ENCODE measurements around the gene CEP192.
"Not testable (repeated sequence)": the region's sequence is repeated elsewhere in the genome, so short reads cannot be mapped to it uniquely, and the experiment has no call there.

Gene CEP192

GRCh38 chr18:12990641-12990966, 558 bp upstream of the CEP192 start:
- DNase-seq = no peak

- no peak for DNase-seq
Measured at GRCh38 chr18:12991821-12992179, 638 bp downstream of the CEP192 start.

- DNase-seq = no peak
Measured at GRCh38 chr18:12993439-12993838, 2.3 kb downstream of the CEP192 start.

GRCh38 chr18:12995424-12995823, 4.3 kb downstream of the CEP192 start:
- no peak for DNase-seq

GRCh38 chr18:12995952-12996477, 4.9 kb downstream of the CEP192 start:
- no peak for DNase-seq

GRCh38 chr18:12996661-12997292, 5.6 kb downstream of the CEP192 start:
- DNase-seq = no peak

GRCh38 chr18:12997330-12997729, 6.2 kb downstream of the CEP192 start:
- DNase-seq = not testable (repeated sequence)

- DNase-seq = no peak
Measured at GRCh38 chr18:12998332-12999060, 7.3 kb downstream of the CEP192 start.

GRCh38 chr18:13003466-13003896, 12.3 kb downstream of the CEP192 start:
- DNase-seq = no peak

GRCh38 chr18:13004396-13004795, 13.2 kb downstream of the CEP192 start:
- no peak for DNase-seq

GRCh38 chr18:13005289-13005688, 14.1 kb downstream of the CEP192 start:
- no peak for DNase-seq

GRCh38 chr18:13006531-13007247, 15.5 kb downstream of the CEP192 start:
- no peak for DNase-seq

- DNase-seq = no peak
Measured at GRCh38 chr18:13007248-13007560, 16.0 kb downstream of the CEP192 start.

- DNase-seq = no peak
Measured at GRCh38 chr18:13011719-13012118, 20.6 kb downstream of the CEP192 start.

- DNase-seq = no peak
Measured at GRCh38 chr18:13014232-13014631, 23.1 kb downstream of the CEP192 start.

- no peak for DNase-seq
Measured at GRCh38 chr18:13014818-13015217, 23.7 kb downstream of the CEP192 start.

GRCh38 chr18:13017247-13017875, 26.2 kb downstream of the CEP192 start:
- no peak for DNase-seq

- DNase-seq = no peak
Measured at GRCh38 chr18:13018374-13018773, 27.2 kb downstream of the CEP192 start.

GRCh38 chr18:13019301-13019700, 28.1 kb downstream of the CEP192 start:
- DNase-seq = no peak

GRCh38 chr18:13022644-13023043, 31.5 kb downstream of the CEP192 start:
- DNase-seq = no peak

GRCh38 chr18:13025233-13025632, 34.1 kb downstream of the CEP192 start:
- no peak for DNase-seq

GRCh38 chr18:13026583-13027270, 35.6 kb downstream of the CEP192 start:
- DNase-seq = no peak

GRCh38 chr18:13028869-13029268, 37.7 kb downstream of the CEP192 start:
- no peak for DNase-seq

Data from NCI-H1105 treated with DMSO at 0.1 percent for 48 hours (cell line).